Cardiac muscle cell (in vitro differentiated cells and primary cell): ENCODE measurements around the gene PAX5. TPM values are rescaled to one million over a fixed set of nuclear protein-coding genes. Genes with fewer than 3 reads are reported as not detected.

Experiments used
- DNase-seq, 2 donors: peaks; one replicate each; pipeline versions ENCODE4 v3.0.0 to v3.0.0-alpha.2; 2010 to 2017; ENCODE audit warnings: low read depth in 1 of 2, low spot score in 1 of 2
- H3K27ac ChIP-seq: fragments of 200-600 bp; sonication (generic); 2 replicates; pipeline ENCODE4 v1.5.1; 2016
- H3K27me3 ChIP-seq: fragments of 200-600 bp; sonication (generic); 2 replicates; pipeline ENCODE4 v1.6.0; 2016; ENCODE audit warnings: control low read depth
- H3K36me3 ChIP-seq: fragments of 200-600 bp; sonication (generic); 2 replicates; pipeline ENCODE4 v1.5.1; 2016; ENCODE audit warnings: control low read depth
- H3K4me1 ChIP-seq: fragments of 200-600 bp; sonication (generic); 2 replicates; pipeline ENCODE4 v1.8.1; 2017; ENCODE audit warnings: low read depth, mild to moderate bottlenecking, mixed run types
- H3K4me3 ChIP-seq: fragments of 200-600 bp; sonication (generic); 2 replicates; pipeline ENCODE4 v1.5.1; 2016; ENCODE audit warnings: mild to moderate bottlenecking
- H3K9me3 ChIP-seq: fragments of 200-600 bp; sonication (generic); 2 replicates; pipeline ENCODE4 v1.5.1; 2017; ENCODE audit warnings: low read depth, mild to moderate bottlenecking, control low read depth
- CTCF ChIP-seq: IDR thresholded peaks from 2 replicates; pipeline ENCODE4 v1.5.1; 2012; ENCODE audit warnings: low read depth, mild to moderate bottlenecking, low read length
- polyA plus RNA-seq: library from polyadenylated mRNA; unstranded; fragments of >200 nt; fragmentation: Nextera tagmentation; extraction: Ambion mirVana; gene quantifications from 2 replicates; pipeline ENCODE4 v1.2.1, GENCODE V29; 2016
- total RNA-seq: library from RNA; depleted of rRNA; stranded (reverse); fragments of >200 nt; gene quantifications from 2 replicates; pipeline ENCODE4 v1.2.3, GENCODE V29; 2016

Gene PAX5
- total and polyA plus RNA-seq, 2 experiments from 2014 or later, result not detected

GRCh38 chr9:36787709-36788108 lies 246.4 kb downstream of the PAX5 start:
- H3K27ac ChIP-seq, result no peak overlapping the region
- TF ChIP-seq CTCF, result no peak
- H3K27me3 ChIP-seq, result no peaks in the 10 kb centered on the region
- no peak overlapping the region for H3K4me3 ChIP-seq
- H3K4me1 ChIP-seq, result no peaks in the 10 kb centered on the region
- H3K36me3 ChIP-seq, result no peaks in the 10 kb centered on the region
- no peaks in the 10 kb centered on the region for H3K9me3 ChIP-seq
- DNase-seq, result no peak

Other genes starting within 250 kb of the PAX5 start
- gene ZCCHC7, start 86.3 kb upstream of the PAX5 start, total RNA-seq, result 15.0 and 16.3 TPM in 2 replicates
- gene ZCCHC7, start 86.3 kb upstream of the PAX5 start, polyA plus RNA-seq, result 18.8 and 28.3 TPM in 2 replicates